Right lobe of liver (tissue), 4 donors: ENCODE data around the gene TRNT1.

Source experiments
- CTCF ChIP-seq, 4 donors: fragments of 200-600 bp in 3 of 4; fragments of 450-650 bp in 1 of 4; IDR thresholded peaks; one replicate each; pipeline versions ENCODE4 v1.5.1 to v1.8.0; 2016 to 2022; ENCODE audit warnings: antibody characterized with exemption in 4 of 4, mild to moderate bottlenecking in 2 of 4
- POLR2A ChIP-seq: fragments of 450-650 bp; IDR thresholded peaks from one replicate; pipeline ENCODE4 v1.6.1; 2017; ENCODE audit warnings: antibody characterized with exemption, mild to moderate bottlenecking
- donor health status: DM: no; HTN: no; CAD: no.
- donor health status: DM: no; HTN: no; CAD: no.
- donor health status: DM: no; HTN: yes; CAD: no.

GRCh38 chr3:3154879-3155610 is 28.3 kb downstream of the TRNT1 start:
- TF ChIP-seq CTCF (IDR thresholded peaks at IDR 0.05) (no peak), POLR2A (no peak)
